Measurements from ENCODE around the gene NEDD8.

DNA sequence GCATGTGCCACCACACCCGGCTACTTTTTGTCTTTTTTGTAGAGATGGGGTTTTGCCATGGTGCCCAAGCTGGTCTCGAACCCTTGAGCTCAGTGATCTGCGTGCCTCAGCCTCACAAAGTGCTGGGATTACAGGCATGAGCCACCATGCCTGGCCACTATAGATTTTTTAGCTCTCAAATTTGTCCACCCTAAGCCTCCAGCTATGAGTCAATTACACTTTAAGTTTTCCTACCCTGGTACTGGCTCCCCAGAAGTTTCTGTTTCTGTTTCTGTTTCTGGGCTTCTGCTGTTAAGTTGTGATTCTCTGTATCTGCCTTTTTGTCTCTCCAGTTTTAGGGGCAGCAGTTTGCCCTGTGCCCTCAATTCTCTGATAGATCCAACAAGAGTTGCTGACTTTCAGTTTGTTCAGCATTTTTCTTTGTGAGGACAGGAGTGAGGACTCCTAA, 14.6 kb upstream of the NEDD8 start:
- TF ChIP-seq MYC (IDR thresholded peaks at IDR 0.05; ENCODE audit: low read depth, low read length), result no peak
- TF ChIP-seq, protein P1, sequence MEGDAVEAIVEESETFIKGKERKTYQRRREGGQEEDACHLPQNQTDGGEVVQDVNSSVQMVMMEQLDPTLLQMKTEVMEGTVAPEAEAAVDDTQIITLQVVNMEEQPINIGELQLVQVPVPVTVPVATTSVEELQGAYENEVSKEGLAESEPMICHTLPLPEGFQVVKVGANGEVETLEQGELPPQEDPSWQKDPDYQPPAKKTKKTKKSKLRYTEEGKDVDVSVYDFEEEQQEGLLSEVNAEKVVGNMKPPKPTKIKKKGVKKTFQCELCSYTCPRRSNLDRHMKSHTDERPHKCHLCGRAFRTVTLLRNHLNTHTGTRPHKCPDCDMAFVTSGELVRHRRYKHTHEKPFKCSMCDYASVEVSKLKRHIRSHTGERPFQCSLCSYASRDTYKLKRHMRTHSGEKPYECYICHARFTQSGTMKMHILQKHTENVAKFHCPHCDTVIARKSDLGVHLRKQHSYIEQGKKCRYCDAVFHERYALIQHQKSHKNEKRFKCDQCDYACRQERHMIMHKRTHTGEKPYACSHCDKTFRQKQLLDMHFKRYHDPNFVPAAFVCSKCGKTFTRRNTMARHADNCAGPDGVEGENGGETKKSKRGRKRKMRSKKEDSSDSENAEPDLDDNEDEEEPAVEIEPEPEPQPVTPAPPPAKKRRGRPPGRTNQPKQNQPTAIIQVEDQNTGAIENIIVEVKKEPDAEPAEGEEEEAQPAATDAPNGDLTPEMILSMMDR (IDR thresholded peaks at IDR 0.05; ENCODE audit: low read depth, low read length), result no peak
- TF ChIP-seq POLR2A (IDR thresholded peaks at IDR 0.05; ENCODE audit: extremely low read depth, insufficient read length), result no peak

Data from NB4 (cell line).